ENCODE measurements around the gene WIPF2. TPM values are rescaled to one million over a fixed set of nuclear protein-coding genes. Genes with fewer than 3 reads are reported as not detected.

Gene WIPF2
- total RNA-seq, 1 donor from 2014 or later = 38.3 TPM

GRCh38 chr17:40327735-40328385 lies 108.8 kb downstream of the WIPF2 start:
- no peak for TF ChIP-seq CTCF (IDR thresholded peaks at IDR 0.05)
- Histone ChIP-seq H3K27ac (peak overlapping the region; percentile 28), H3K27me3 (no peaks in the 10 kb centered on the region), H3K4me1 (peaks cover 98% of the 10 kb centered on the region), H3K9me3 (no peaks in the 10 kb centered on the region), H3K4me3 (no peak overlapping the region), H3K36me3 (peaks cover 8% of the 10 kb centered on the region)
- intact Hi-C loops (cut with DNase I) = no loop called here
- no peak for ATAC-seq
- no peak for DNase-seq

- TF ChIP-seq CTCF (IDR thresholded peaks at IDR 0.05) = no peak
- ATAC-seq (no peak), DNase-seq (no peak)
- peaks cover 98% of the 10 kb centered on the region for H3K4me1 ChIP-seq
- no peaks in the 10 kb centered on the region for H3K9me3 ChIP-seq
- intact Hi-C loops (cut with DNase I) = no loop called here
- H3K27me3 ChIP-seq = no peaks in the 10 kb centered on the region
- H3K36me3 ChIP-seq = peaks cover 8% of the 10 kb centered on the region
- H3K4me3 ChIP-seq = no peak overlapping the region
- peak overlapping the region; percentile 28 for H3K27ac ChIP-seq
Observed at GRCh38 chr17:40328386-40328766, 109.3 kb downstream of the WIPF2 start.

GRCh38 chr17:40329839-40330794 lies 111.0 kb downstream of the WIPF2 start:
- Histone ChIP-seq H3K36me3 (peaks cover 8% of the 10 kb centered on the region), H3K27ac (peak overlapping the region; percentile 78), H3K4me1 (peaks cover 100% of the 10 kb centered on the region), H3K27me3 (no peaks in the 10 kb centered on the region), H3K9me3 (no peaks in the 10 kb centered on the region), H3K4me3 (no peak overlapping the region)
- no peak for TF ChIP-seq CTCF (IDR thresholded peaks at IDR 0.05)
- intact Hi-C loops (cut with DNase I) = no loop called here
- ATAC-seq (peak; percentile 49), DNase-seq (peak; percentile 82)

GRCh38 chr17:40330850-40331470 lies 111.9 kb downstream of the WIPF2 start:
- peaks cover 8% of the 10 kb centered on the region for H3K36me3 ChIP-seq
- H3K4me3 ChIP-seq = no peak overlapping the region
- no peak for TF ChIP-seq CTCF (IDR thresholded peaks at IDR 0.05)
- H3K4me1 ChIP-seq = peaks cover 100% of the 10 kb centered on the region
- intact Hi-C loops (cut with DNase I) = no loop called here
- ATAC-seq (no peak), DNase-seq (no peak)
- H3K27me3 ChIP-seq = no peaks in the 10 kb centered on the region
- H3K27ac ChIP-seq = peak overlapping the region; percentile 78
- H3K9me3 ChIP-seq = no peaks in the 10 kb centered on the region

GRCh38 chr17:40331743-40332641 lies 112.9 kb downstream of the WIPF2 start:
- Histone ChIP-seq H3K4me3 (peak overlapping the region; percentile 23), H3K4me1 (peaks cover 98% of the 10 kb centered on the region)
- intact Hi-C loops (cut with DNase I) = no loop called here

More at GRCh38 chr17:40331743-40332641, 112.9 kb downstream of the WIPF2 start:
- DNase-seq (peak; percentile 92), ATAC-seq (peak; percentile 70)
- no peaks in the 10 kb centered on the region for H3K27me3 ChIP-seq
- H3K36me3 ChIP-seq = peaks cover 8% of the 10 kb centered on the region
- no peaks in the 10 kb centered on the region for H3K9me3 ChIP-seq
- TF ChIP-seq CTCF (IDR thresholded peaks at IDR 0.05) = no peak
- H3K27ac ChIP-seq = peak overlapping the region; percentile 78
